ENCODE data around the gene LTK. TPM values are rescaled to one million over a fixed set of nuclear protein-coding genes. Genes with fewer than 3 reads are reported as not detected.

Gene LTK
- total and polyA plus RNA-seq, 2 of the 4 experiments (the other 2 are of a cell fraction), result 0.18 to 0.62 TPM

DNA sequence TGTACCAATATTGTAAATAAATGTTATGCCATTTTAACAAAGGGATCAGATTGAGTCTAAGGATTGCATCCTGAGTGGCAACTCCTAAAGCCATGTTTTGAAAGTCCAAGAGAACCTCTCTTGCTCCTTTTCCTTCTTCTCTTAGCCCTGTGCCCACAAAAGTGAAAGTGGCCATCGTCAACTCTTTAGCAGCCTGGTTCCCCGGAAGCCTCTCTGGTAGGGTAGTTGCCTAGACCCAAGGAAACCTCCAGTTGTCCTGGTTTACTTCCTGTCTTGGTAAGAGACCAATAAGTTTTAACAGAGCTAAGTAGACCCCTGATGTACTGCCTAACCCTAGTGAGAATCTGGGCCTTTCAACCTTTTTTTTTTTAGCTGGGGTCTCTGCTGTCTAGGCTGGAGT, 30.1 kb downstream of the LTK start:
- no peaks in the 10 kb centered on the region for H3K9me3 ChIP-seq (ENCODE audit: control insufficient read depth, insufficient read depth, low read length)
- no peak for DNase-seq
- no peak overlapping the region for H3K23ac ChIP-seq (ENCODE audit: low read depth, low read length)
- dilution Hi-C loops (cut with HindIII; ENCODE audit: low sequenced_read_pairs, unreplicated experiment), result no loop called here
- H4K20me1 ChIP-seq (ENCODE audit: insufficient read depth, low read length), result no peaks in the 10 kb centered on the region
- H3K36me3 ChIP-seq (ENCODE audit: control insufficient read depth, insufficient read depth, low read length), result peaks cover 31% of the 10 kb centered on the region
- in situ Hi-C loops (cut with MboI; ENCODE audit: low sequenced_read_pairs), result no loop called here
- no peak overlapping the region for H2BK15ac ChIP-seq (ENCODE audit: low read depth, low read length)
- no peak overlapping the region for H3K4me2 ChIP-seq (ENCODE audit: low read depth, low read length)
- H3K9me1 ChIP-seq (ENCODE audit: insufficient read depth, low read length), result peaks cover 30% of the 10 kb centered on the region
- intact Hi-C loops (cut with micrococcal nuclease), result no loop called here
- H3K56ac ChIP-seq (ENCODE audit: extremely low read depth, insufficient read depth, low read length), result no peak overlapping the region
- no peaks in the 10 kb centered on the region for H3K4me1 ChIP-seq (ENCODE audit: control insufficient read depth, insufficient read depth, low read length)
- H3K27ac ChIP-seq (ENCODE audit: insufficient read depth, low read length), result no peak overlapping the region
- BruUV-seq (replicated peaks), result no TSS peak
- H3K14ac ChIP-seq (replicated peaks; ENCODE audit: low read depth, low read length), result no peak overlapping the region
- CTCF ChIA-PET, result no interaction called here
- H4K5ac ChIP-seq (ENCODE audit: low read depth, low read length), result no peak overlapping the region
- no peak overlapping the region for H3K4ac ChIP-seq (ENCODE audit: low read depth, low read length)
- ATAC-seq (ENCODE audit: low read depth), result no peak
- no peak overlapping the region for H2AK5ac ChIP-seq (ENCODE audit: low read depth, low read length)
- peaks cover 4 to 17% of the 10 kb centered on the region in 2 experiments; a peak in 2 of 4 replicates for H3K79me1 ChIP-seq (ENCODE audit: low read depth in 1 of 2, low read length in 2 of 2)
- TF ChIP-seq RCOR1 (IDR thresholded peaks at IDR 0.05; ENCODE audit: insufficient replicate concordance, low read length) (no peak), MXI1 (IDR thresholded peaks at IDR 0.05; ENCODE audit: borderline replicate concordance, low read depth, low read length) (no peak), CHD1 (IDR thresholded peaks at IDR 0.05; ENCODE audit: low read depth, low read length) (no peak), MAZ (IDR thresholded peaks at IDR 0.05; ENCODE audit: borderline replicate concordance, low read depth, low read length) (no peak), FOS (IDR thresholded peaks at IDR 0.05; ENCODE audit: low read depth, low read length) (no peak), RFX5 (IDR thresholded peaks at IDR 0.05; ENCODE audit: low read depth, low read length) (no peak), CEBPB (IDR thresholded peaks at IDR 0.05; ENCODE audit: low read depth, low read length) (no peak), NFE2L2 (IDR thresholded peaks at IDR 0.05; ENCODE audit: low read depth, low read length) (no peak)
- TF ChIP-seq, protein P1, sequence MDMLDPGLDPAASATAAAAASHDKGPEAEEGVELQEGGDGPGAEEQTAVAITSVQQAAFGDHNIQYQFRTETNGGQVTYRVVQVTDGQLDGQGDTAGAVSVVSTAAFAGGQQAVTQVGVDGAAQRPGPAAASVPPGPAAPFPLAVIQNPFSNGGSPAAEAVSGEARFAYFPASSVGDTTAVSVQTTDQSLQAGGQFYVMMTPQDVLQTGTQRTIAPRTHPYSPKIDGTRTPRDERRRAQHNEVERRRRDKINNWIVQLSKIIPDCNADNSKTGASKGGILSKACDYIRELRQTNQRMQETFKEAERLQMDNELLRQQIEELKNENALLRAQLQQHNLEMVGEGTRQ (IDR thresholded peaks at IDR 0.05; ENCODE audit: low read depth, low read length), result no peak
- TF ChIP-seq, protein P2, sequence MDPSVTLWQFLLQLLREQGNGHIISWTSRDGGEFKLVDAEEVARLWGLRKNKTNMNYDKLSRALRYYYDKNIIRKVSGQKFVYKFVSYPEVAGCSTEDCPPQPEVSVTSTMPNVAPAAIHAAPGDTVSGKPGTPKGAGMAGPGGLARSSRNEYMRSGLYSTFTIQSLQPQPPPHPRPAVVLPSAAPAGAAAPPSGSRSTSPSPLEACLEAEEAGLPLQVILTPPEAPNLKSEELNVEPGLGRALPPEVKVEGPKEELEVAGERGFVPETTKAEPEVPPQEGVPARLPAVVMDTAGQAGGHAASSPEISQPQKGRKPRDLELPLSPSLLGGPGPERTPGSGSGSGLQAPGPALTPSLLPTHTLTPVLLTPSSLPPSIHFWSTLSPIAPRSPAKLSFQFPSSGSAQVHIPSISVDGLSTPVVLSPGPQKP (IDR thresholded peaks at IDR 0.05; ENCODE audit: borderline replicate concordance, low read depth, low read length), result no peak
- H3K18ac ChIP-seq (ENCODE audit: low read depth, low read length), result no peak overlapping the region
- WGBS, 2 experiments (ENCODE audit: extremely low coverage in 2 of 2, insufficient read length in 1 of 2), result no CpG with 5 or more reads among the region's 2 CpGs
- no peak overlapping the region for H4K8ac ChIP-seq (ENCODE audit: low read depth in 2 of 2, low read length in 2 of 2)
- no peak overlapping the region for H4K91ac ChIP-seq (ENCODE audit: insufficient read depth, low read depth, low read length)
- H2BK20ac ChIP-seq (ENCODE audit: low read depth, low read length), result no peak overlapping the region
- POLR2A ChIA-PET (ENCODE audit: unreplicated experiment), result interaction anchor here (0.5 to 0.6 kb wide), 2 partner anchors 1084 to 1439 kb away, joined by 3 to 4 read pairs; no protein-coding TSS in a partner anchor
- H2BK120ac ChIP-seq (ENCODE audit: low read depth, low read length), result no peak overlapping the region
- H2AFZ ChIP-seq (replicated peaks; ENCODE audit: low read length, poor library complexity), result no peak overlapping the region
- H3K9ac ChIP-seq (ENCODE audit: low read depth, low read length), result no peak overlapping the region
- no peak overlapping the region for H3K4me3 ChIP-seq (ENCODE audit: insufficient read depth, low read depth, low read length)
- no peak overlapping the region for H2BK5ac ChIP-seq (ENCODE audit: low read depth, low read length, poor library complexity, severe bottlenecking)
- no peak overlapping the region for H2AK9ac ChIP-seq (replicated peaks; ENCODE audit: low read depth, low read length, poor library complexity)
- no peaks in the 10 kb centered on the region for H3K27me3 ChIP-seq (ENCODE audit: control insufficient read depth, insufficient read depth, low read length)

Data from IMR-90 (cell line).